SK-N-SH (cell line): ENCODE measurements around the gene OPCML. TPM values are rescaled to one million over a fixed set of nuclear protein-coding genes. Genes with fewer than 3 reads are reported as not detected.

Experiments used
- CTCF ChIA-PET: fragments of 300-600, 350-600 bp; formaldehyde crosslinking; extraction: SDS; loops from one replicate; lab custom pipeline; 2021; lab: Yijun Ruan, JAX
- POLR2A ChIA-PET: fragments of 350-600 bp; sonication (Branson Sonifier 250); formaldehyde crosslinking; extraction: SDS; loops from one replicate; lab custom pipeline; 2020; ENCODE audit warnings: antibody characterized with exemption, inconsistent platforms; lab: Yijun Ruan, JAX
- DNase-seq: peaks from one replicate; pipeline ENCODE4 v3.0.0; 2012
- H2AFZ ChIP-seq: fragments of 200-600 bp; sonication (generic); 2 replicates; pipeline ENCODE4 v1.8.1; 2016; ENCODE audit warnings: antibody characterized with exemption, mild to moderate bottlenecking, low read depth
- H3F3A ChIP-seq: fragments of 200-600 bp; sonication (generic); replicated peaks from 2 replicates; pipeline ENCODE3; 2016; ENCODE audit warnings: antibody characterized with exemption, mild to moderate bottlenecking; ENCODE audit not compliant: insufficient read depth
- H3K27ac ChIP-seq, 2 experiments: fragments of 200-500 bp in 1 of 2; fragments of 200-600 bp in 1 of 2; sonication (Bioruptor generic) in 1 of 2; sonication (generic), shearing (Covaris generic) in 1 of 2; 2 replicates each; pipeline versions ENCODE4 v1.5.1 to v1.6.1; 2014 to 2016; ENCODE audit warnings: low read depth in 2 of 2, inconsistent platforms in 1 of 2, low read length in 1 of 2, mild to moderate bottlenecking in 1 of 2, mixed read lengths in 1 of 2
- H3K27me3 ChIP-seq: fragments of 200-600 bp; sonication (generic), shearing (Covaris generic); 2 replicates; pipeline ENCODE4 v1.6.1; 2016; ENCODE audit warnings: mixed run types; ENCODE audit not compliant: insufficient read depth
- H3K36me3 ChIP-seq, 2 experiments: fragments of 200-500 bp in 1 of 2; fragments of 200-600 bp in 1 of 2; sonication (Bioruptor generic) in 1 of 2; sonication (generic) in 1 of 2; replicated peaks in 1 of 2; 2 replicates each; pipeline versions ENCODE3 to v1.5.1; 2014 to 2016; ENCODE audit warnings: low read length in 1 of 2, mild to moderate bottlenecking in 1 of 2; ENCODE audit not compliant: insufficient read depth in 2 of 2, control insufficient read depth in 1 of 2
- H3K4me1 ChIP-seq, 2 experiments: fragments of 200-500 bp in 1 of 2; fragments of 200-600 bp in 1 of 2; sonication (Bioruptor generic) in 1 of 2; sonication (generic), shearing (Covaris generic) in 1 of 2; 2 replicates each; pipeline versions ENCODE4 v1.5.1 to v1.6.1; 2014 to 2016; ENCODE audit warnings: low read depth in 1 of 2, low read length in 1 of 2, mixed run types in 1 of 2; ENCODE audit not compliant: insufficient read depth in 2 of 2, control insufficient read depth in 1 of 2
- H3K4me2 ChIP-seq: fragments of 200-600 bp; sonication (generic), shearing (Covaris generic); 2 replicates; pipeline ENCODE4 v1.6.1; 2017; ENCODE audit warnings: mixed run types
- H3K4me3 ChIP-seq, 2 experiments: fragments of 200-500 bp in 1 of 2; fragments of 200-600 bp in 1 of 2; sonication (Bioruptor generic) in 1 of 2; sonication (generic), shearing (Covaris generic) in 1 of 2; 2 replicates each; pipeline versions ENCODE4 v1.5.1 to v1.8.1; 2014 to 2016; ENCODE audit warnings: low read depth in 2 of 2, inconsistent platforms in 1 of 2, low read length in 1 of 2, mild to moderate bottlenecking in 1 of 2, mixed read lengths in 1 of 2, moderate library complexity in 1 of 2
- H3K79me2 ChIP-seq: fragments of 200-600 bp; sonication (generic); 2 replicates; pipeline ENCODE4 v1.8.1; 2017; ENCODE audit warnings: mild to moderate bottlenecking; ENCODE audit not compliant: insufficient read depth
- H3K9ac ChIP-seq: fragments of 200-600 bp; sonication (generic); 2 replicates; pipeline ENCODE4 v1.6.1; 2017; ENCODE audit warnings: mixed run types
- H3K9me2 ChIP-seq: fragments of 200-600 bp; sonication (generic); 2 replicates; pipeline ENCODE4 v1.6.1; 2017; ENCODE audit warnings: mixed run types
- H3K9me3 ChIP-seq: fragments of 200-600 bp; sonication (generic); 2 replicates; pipeline ENCODE4 v1.6.1; 2017; ENCODE audit warnings: mixed run types, mild to moderate bottlenecking, moderate library complexity
- H4K20me1 ChIP-seq: fragments of 200-600 bp; sonication (generic); 2 replicates; pipeline ENCODE4 v1.6.1; 2017; ENCODE audit warnings: mild to moderate bottlenecking, mixed run types; ENCODE audit not compliant: insufficient read depth
- ELF1 ChIP-seq: IDR thresholded peaks from 2 replicates; pipeline ENCODE4 v1.4.0; 2012
- EZH2phosphoT487 ChIP-seq: fragments of 200-600 bp; sonication (generic); IDR thresholded peaks from 2 replicates; pipeline ENCODE4 v1.6.1; 2017; ENCODE audit warnings: low read depth, mixed run types, mild to moderate bottlenecking, antibody characterized with exemption, moderate library complexity, borderline replicate concordance
- FOXJ3 ChIP-seq: sonication (generic); formaldehyde crosslinking; IDR thresholded peaks from 2 replicates; pipeline ENCODE4 v1.5.1; 2020; ENCODE audit warnings: mild to moderate bottlenecking, missing genetic modification reagents
- FOXM1 ChIP-seq: IDR thresholded peaks from 2 replicates; pipeline ENCODE4 v1.4.0; 2012; ENCODE audit warnings: low read depth, mild to moderate bottlenecking
- GABPA ChIP-seq: IDR thresholded peaks from 2 replicates; pipeline ENCODE4 v1.4.0; 2012; ENCODE audit warnings: low read depth, mild to moderate bottlenecking
- MEF2A ChIP-seq: IDR thresholded peaks from 2 replicates; pipeline ENCODE4 v1.4.0; 2012; ENCODE audit warnings: low read depth, borderline replicate concordance
- MXI1 ChIP-seq: IDR thresholded peaks from 2 replicates; pipeline ENCODE4 v1.6.1; 2012; ENCODE audit warnings: mild to moderate bottlenecking, low read depth, low read length, improper control_type of control experiment
- RAD21 ChIP-seq: IDR thresholded peaks from 2 replicates; pipeline ENCODE4 v1.6.1; 2012; ENCODE audit warnings: mild to moderate bottlenecking, low read length
- RFX5 ChIP-seq: IDR thresholded peaks from 2 replicates; pipeline ENCODE4 v1.6.1; 2012; ENCODE audit warnings: mild to moderate bottlenecking, improper control_type of control experiment, low read length
- SIN3A ChIP-seq: IDR thresholded peaks from 2 replicates; pipeline ENCODE4 v1.6.1; 2012; ENCODE audit warnings: low read depth, mild to moderate bottlenecking, low read length, moderate library complexity, borderline replicate concordance
- SMC3 ChIP-seq: IDR thresholded peaks from 2 replicates; pipeline ENCODE4 v1.6.1; 2012; ENCODE audit warnings: low read depth, low read length, improper control_type of control experiment
- TAF1 ChIP-seq: IDR thresholded peaks from 2 replicates; pipeline ENCODE4 v1.6.1; 2012; ENCODE audit warnings: low read depth, mild to moderate bottlenecking, low read length, moderate library complexity, borderline replicate concordance
- TCF12 ChIP-seq: IDR thresholded peaks from 2 replicates; pipeline ENCODE4 v1.4.0; 2012
- YY1 ChIP-seq: IDR thresholded peaks from 2 replicates; pipeline ENCODE4 v1.4.0; 2012; ENCODE audit warnings: low read depth, mild to moderate bottlenecking
- WGBS: methylation state at CpG from one replicate; pipeline ENCODE4 v1.1.6; 2017; ENCODE audit warnings: low lambda C conversion rate; 5-methylcytosine and 5-hydroxymethylcytosine counted together
- polyA plus RNA-seq, 3 experiments: library from polyadenylated mRNA; depleted of rRNA; stranded (reverse); fragments of >200 nt; gene quantifications; 2 replicates each; pipeline ENCODE4 v1.2.3, GENCODE V29; 2012
- TF ChIP-seq, protein P1 (sequence below): IDR thresholded peaks from 2 replicates; pipeline ENCODE4 v1.4.0; 2012; ENCODE audit warnings: low read depth, borderline replicate concordance
- TF ChIP-seq, protein P2 (sequence below): fragments of 150-350 bp; IDR thresholded peaks from 2 replicates; pipeline ENCODE4 v1.6.1; 2017; ENCODE audit warnings: antibody characterized with exemption, low read length, low read depth, borderline replicate concordance
- TF ChIP-seq, protein P3 (sequence below): IDR thresholded peaks from 2 replicates; pipeline ENCODE4; 2012
- TF ChIP-seq, protein P4 (sequence below): IDR thresholded peaks from 2 replicates; pipeline ENCODE4 v1.6.1; 2012; ENCODE audit warnings: mild to moderate bottlenecking, low read depth, low read length, moderate library complexity

Gene OPCML
- polyA plus RNA-seq, 1 of the 3 experiments (the other 2 are of a cell fraction), result not detected

DNA sequence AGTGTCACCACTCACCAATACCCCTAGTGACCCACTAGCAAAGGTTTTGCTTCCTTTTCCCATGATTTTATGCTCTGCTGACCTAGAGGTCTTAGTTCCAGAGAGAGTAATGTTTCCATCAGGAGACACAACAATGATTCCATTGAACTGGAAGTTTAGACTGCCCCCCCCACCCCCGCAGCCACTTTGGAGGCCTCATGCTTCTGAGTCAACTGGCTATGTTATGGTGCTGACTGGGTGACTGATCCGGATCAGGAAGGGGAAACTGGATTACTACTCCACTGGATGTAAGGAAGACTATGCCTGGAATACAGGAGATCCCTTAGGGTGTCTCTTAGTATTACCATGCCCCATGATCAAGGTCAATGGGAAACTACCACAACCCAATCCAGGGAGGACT lies 633.6 kb downstream of the OPCML start:
- no peak overlapping the region for H3K27ac ChIP-seq
- H3K79me2 ChIP-seq, result no peaks in the 10 kb centered on the region
- DNase-seq, result no peak
- H3K9me3 ChIP-seq, result no peaks in the 10 kb centered on the region
- H3K9ac ChIP-seq, result no peak overlapping the region
- H3K9me2 ChIP-seq, result no peaks in the 10 kb centered on the region
- TF ChIP-seq, protein P1, sequence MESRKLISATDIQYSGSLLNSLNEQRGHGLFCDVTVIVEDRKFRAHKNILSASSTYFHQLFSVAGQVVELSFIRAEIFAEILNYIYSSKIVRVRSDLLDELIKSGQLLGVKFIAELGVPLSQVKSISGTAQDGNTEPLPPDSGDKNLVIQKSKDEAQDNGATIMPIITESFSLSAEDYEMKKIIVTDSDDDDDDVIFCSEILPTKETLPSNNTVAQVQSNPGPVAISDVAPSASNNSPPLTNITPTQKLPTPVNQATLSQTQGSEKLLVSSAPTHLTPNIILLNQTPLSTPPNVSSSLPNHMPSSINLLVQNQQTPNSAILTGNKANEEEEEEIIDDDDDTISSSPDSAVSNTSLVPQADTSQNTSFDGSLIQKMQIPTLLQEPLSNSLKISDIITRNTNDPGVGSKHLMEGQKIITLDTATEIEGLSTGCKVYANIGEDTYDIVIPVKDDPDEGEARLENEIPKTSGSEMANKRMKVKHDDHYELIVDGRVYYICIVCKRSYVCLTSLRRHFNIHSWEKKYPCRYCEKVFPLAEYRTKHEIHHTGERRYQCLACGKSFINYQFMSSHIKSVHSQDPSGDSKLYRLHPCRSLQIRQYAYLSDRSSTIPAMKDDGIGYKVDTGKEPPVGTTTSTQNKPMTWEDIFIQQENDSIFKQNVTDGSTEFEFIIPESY, result no peak
- TF ChIP-seq SIN3A (no peak), EZH2phosphoT487 (no peak), FOXM1 (no peak), MXI1 (no peak), SMC3 (no peak), FOXJ3 (CRISPR knock-in tag) (no peak), GABPA (no peak)
- TF ChIP-seq, protein P2, sequence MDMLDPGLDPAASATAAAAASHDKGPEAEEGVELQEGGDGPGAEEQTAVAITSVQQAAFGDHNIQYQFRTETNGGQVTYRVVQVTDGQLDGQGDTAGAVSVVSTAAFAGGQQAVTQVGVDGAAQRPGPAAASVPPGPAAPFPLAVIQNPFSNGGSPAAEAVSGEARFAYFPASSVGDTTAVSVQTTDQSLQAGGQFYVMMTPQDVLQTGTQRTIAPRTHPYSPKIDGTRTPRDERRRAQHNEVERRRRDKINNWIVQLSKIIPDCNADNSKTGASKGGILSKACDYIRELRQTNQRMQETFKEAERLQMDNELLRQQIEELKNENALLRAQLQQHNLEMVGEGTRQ, result no peak
- TF ChIP-seq, protein P3, sequence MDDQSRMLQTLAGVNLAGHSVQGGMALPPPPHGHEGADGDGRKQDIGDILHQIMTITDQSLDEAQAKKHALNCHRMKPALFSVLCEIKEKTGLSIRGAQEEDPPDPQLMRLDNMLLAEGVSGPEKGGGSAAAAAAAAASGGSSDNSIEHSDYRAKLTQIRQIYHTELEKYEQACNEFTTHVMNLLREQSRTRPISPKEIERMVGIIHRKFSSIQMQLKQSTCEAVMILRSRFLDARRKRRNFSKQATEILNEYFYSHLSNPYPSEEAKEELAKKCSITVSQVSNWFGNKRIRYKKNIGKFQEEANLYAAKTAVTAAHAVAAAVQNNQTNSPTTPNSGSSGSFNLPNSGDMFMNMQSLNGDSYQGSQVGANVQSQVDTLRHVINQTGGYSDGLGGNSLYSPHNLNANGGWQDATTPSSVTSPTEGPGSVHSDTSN, result no peak
- TF ChIP-seq, all 33 proteins: peak for 0
- 31% methylated on average over 2 of the region's 2 CpGs for WGBS
- H3K27me3 ChIP-seq, result no peaks in the 10 kb centered on the region
- H3F3A ChIP-seq, result no peaks in the 10 kb centered on the region
- no peaks in the 10 kb centered on the region for H3K36me3 ChIP-seq
- H3K4me3 ChIP-seq, result no peak overlapping the region
- H2AFZ ChIP-seq, result no peak overlapping the region
- H3K4me2 ChIP-seq, result no peak overlapping the region
- H4K20me1 ChIP-seq, result no peaks in the 10 kb centered on the region
- no peaks in the 10 kb centered on the region for H3K4me1 ChIP-seq
- ChIA-PET CTCF (no interaction called here), POLR2A (no interaction called here)

DNA sequence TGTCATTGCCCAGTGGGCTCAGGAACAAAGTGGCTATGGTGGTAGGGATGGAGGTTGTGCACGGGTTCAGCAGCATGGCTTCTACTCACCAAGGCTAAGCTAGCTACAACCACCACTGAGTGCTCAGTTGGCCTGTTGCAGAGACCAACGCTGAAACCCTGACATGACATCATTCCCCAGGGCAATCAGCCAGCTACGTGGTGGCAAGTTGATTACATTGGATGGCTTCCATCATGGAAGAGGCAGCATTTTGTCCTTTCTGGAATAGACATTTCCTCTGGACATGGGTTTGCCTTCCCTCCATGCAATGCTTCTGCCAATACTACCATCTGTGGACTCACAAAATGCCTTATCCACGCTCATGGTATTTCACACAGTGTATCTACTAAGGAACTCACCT lies 634.3 kb downstream of the OPCML start:
- Histone ChIP-seq H3F3A (no peaks in the 10 kb centered on the region), H3K9ac (no peak overlapping the region), H4K20me1 (no peaks in the 10 kb centered on the region), H3K27ac (no peak overlapping the region), H3K4me2 (no peak overlapping the region), H3K36me3 (no peaks in the 10 kb centered on the region), H2AFZ (no peak overlapping the region), H3K9me2 (no peaks in the 10 kb centered on the region), H3K27me3 (no peaks in the 10 kb centered on the region), H3K79me2 (no peaks in the 10 kb centered on the region), H3K4me1 (no peaks in the 10 kb centered on the region), H3K9me3 (no peaks in the 10 kb centered on the region), H3K4me3 (no peak overlapping the region)
- WGBS, result 10% methylated on average over 3 of the region's 4 CpGs
- DNase-seq, result no peak
- ChIA-PET POLR2A (no interaction called here), CTCF (no interaction called here)
- TF ChIP-seq FOXJ3 (CRISPR knock-in tag) (no peak), FOXM1 (no peak), TAF1 (no peak), TCF12 (no peak), SMC3 (no peak), RFX5 (no peak), RAD21 (no peak), ELF1 (no peak), MEF2A (no peak), YY1 (no peak), GABPA (no peak)
- TF ChIP-seq, protein P1, result no peak
- TF ChIP-seq, protein P4, sequence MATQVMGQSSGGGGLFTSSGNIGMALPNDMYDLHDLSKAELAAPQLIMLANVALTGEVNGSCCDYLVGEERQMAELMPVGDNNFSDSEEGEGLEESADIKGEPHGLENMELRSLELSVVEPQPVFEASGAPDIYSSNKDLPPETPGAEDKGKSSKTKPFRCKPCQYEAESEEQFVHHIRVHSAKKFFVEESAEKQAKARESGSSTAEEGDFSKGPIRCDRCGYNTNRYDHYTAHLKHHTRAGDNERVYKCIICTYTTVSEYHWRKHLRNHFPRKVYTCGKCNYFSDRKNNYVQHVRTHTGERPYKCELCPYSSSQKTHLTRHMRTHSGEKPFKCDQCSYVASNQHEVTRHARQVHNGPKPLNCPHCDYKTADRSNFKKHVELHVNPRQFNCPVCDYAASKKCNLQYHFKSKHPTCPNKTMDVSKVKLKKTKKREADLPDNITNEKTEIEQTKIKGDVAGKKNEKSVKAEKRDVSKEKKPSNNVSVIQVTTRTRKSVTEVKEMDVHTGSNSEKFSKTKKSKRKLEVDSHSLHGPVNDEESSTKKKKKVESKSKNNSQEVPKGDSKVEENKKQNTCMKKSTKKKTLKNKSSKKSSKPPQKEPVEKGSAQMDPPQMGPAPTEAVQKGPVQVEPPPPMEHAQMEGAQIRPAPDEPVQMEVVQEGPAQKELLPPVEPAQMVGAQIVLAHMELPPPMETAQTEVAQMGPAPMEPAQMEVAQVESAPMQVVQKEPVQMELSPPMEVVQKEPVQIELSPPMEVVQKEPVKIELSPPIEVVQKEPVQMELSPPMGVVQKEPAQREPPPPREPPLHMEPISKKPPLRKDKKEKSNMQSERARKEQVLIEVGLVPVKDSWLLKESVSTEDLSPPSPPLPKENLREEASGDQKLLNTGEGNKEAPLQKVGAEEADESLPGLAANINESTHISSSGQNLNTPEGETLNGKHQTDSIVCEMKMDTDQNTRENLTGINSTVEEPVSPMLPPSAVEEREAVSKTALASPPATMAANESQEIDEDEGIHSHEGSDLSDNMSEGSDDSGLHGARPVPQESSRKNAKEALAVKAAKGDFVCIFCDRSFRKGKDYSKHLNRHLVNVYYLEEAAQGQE, result no peak
